H1 (cell line): Measurements from ENCODE around the gene AGBL4. TPM values are rescaled to one million over a fixed set of nuclear protein-coding genes. Genes with fewer than 3 reads are reported as not detected.

Experiments used
- CTCF ChIA-PET: fragments of 300-600 bp; sonication (Branson Sonifier 250); formaldehyde crosslinking; loops from one replicate; lab custom pipeline; 2021; ENCODE audit not compliant: partially characterized antibody; lab: Charles Lee
- POLR2A ChIA-PET: fragments of 300-600 bp; sonication (Branson Sonifier 250); formaldehyde crosslinking; loops from one replicate; lab custom pipeline; 2021; ENCODE audit warnings: inconsistent platforms; ENCODE audit not compliant: partially characterized antibody; lab: Charles Lee
- DNase-seq, 2 experiments: peaks; one replicate each; pipeline versions ENCODE4 v3.0.0 to v3.0.0-alpha.2; 2010 to 2022; ENCODE audit warnings: low spot score in 2 of 2, low read depth in 1 of 2, mixed read lengths in 1 of 2
- FAIRE-seq: peaks from 2 replicates; lab custom pipeline; 2011; peaks lifted over from hg19 to GRCh38; lab: Jason Lieb, UNC
- H2AFZ ChIP-seq: 2 replicates; pipeline ENCODE4 v1.8.1; 2012; ENCODE audit warnings: low read length, inconsistent platforms
- H2AK5ac ChIP-seq: 2 replicates; pipeline ENCODE4 v1.6.1; 2013; ENCODE audit warnings: low read depth, low read length
- H2BK120ac ChIP-seq: replicated peaks from 2 replicates; pipeline ENCODE3; 2013; ENCODE audit warnings: low read depth, low read length, inconsistent platforms
- H2BK12ac ChIP-seq: 2 replicates; pipeline ENCODE4 v1.6.1; 2013; ENCODE audit warnings: low read depth, low read length
- H2BK15ac ChIP-seq: 2 replicates; pipeline ENCODE4 v1.6.1; 2013; ENCODE audit warnings: low read length
- H2BK20ac ChIP-seq: 2 replicates; pipeline ENCODE4 v1.6.1; 2013; ENCODE audit warnings: low read length
- H2BK5ac ChIP-seq: 2 replicates; pipeline ENCODE4 v1.6.1; 2013; ENCODE audit warnings: low read depth, low read length
- H3K14ac ChIP-seq: 2 replicates; pipeline ENCODE4 v1.6.1; 2013; ENCODE audit warnings: inconsistent platforms; ENCODE audit not compliant: insufficient read length
- H3K18ac ChIP-seq: 2 replicates; pipeline ENCODE4 v1.6.1; 2013; ENCODE audit warnings: low read length; ENCODE audit errors: extremely low read depth
- H3K23ac ChIP-seq: 2 replicates; pipeline ENCODE4 v1.6.1; 2013; ENCODE audit warnings: inconsistent platforms; ENCODE audit not compliant: insufficient read length
- H3K23me2 ChIP-seq: 2 replicates; pipeline ENCODE4 v1.6.1; 2013; ENCODE audit warnings: low read depth, low read length
- H3K27ac ChIP-seq: 2 replicates; pipeline ENCODE4 v1.6.1; 2011; ENCODE audit warnings: low read depth, low read length, inconsistent platforms
- H3K27me3 ChIP-seq, 4 experiments: replicated peaks in 1 of 4; 1 replicate in 1 of 4; 2 replicates in 3 of 4; pipeline versions ENCODE4 v1.6.1 to v1.8.1; 2011 to 2013; ENCODE audit warnings: low read length in 3 of 4, mild to moderate bottlenecking in 3 of 4, inconsistent platforms in 2 of 4, mixed read lengths in 2 of 4, moderate library complexity in 1 of 4; ENCODE audit not compliant: control insufficient read depth in 3 of 4, insufficient read depth in 3 of 4; ENCODE audit errors: extremely low read depth in 1 of 4
- H3K36me3 ChIP-seq, 4 experiments: 2 replicates each; pipeline versions ENCODE4 v1.6.1 to v1.8.1; 2011 to 2013; ENCODE audit warnings: mild to moderate bottlenecking in 4 of 4, low read length in 3 of 4, moderate library complexity in 2 of 4, control low read depth in 1 of 4, inconsistent platforms in 1 of 4; ENCODE audit not compliant: insufficient read depth in 4 of 4, control insufficient read depth in 2 of 4
- H3K4ac ChIP-seq: replicated peaks from 2 replicates; pipeline ENCODE3; 2013; ENCODE audit warnings: low read length, low read depth, mixed read lengths, inconsistent platforms; ENCODE audit not compliant: insufficient read length
- H3K4me1 ChIP-seq, 4 experiments: replicated peaks in 1 of 4; 1 replicate in 1 of 4; 2 replicates in 3 of 4; pipeline versions ENCODE4 v1.6.1 to v1.8.1; 2011 to 2013; ENCODE audit warnings: low read length in 3 of 4, inconsistent platforms in 2 of 4, mixed read lengths in 1 of 4; ENCODE audit not compliant: insufficient read depth in 4 of 4, control insufficient read depth in 3 of 4
- H3K4me2 ChIP-seq, 2 experiments: 2 replicates each; pipeline versions ENCODE4 v1.6.1 to v1.8.1; 2011 to 2013; ENCODE audit warnings: low read depth in 2 of 2, low read length in 2 of 2, control low read depth in 1 of 2, inconsistent platforms in 1 of 2, mild to moderate bottlenecking in 1 of 2; ENCODE audit not compliant: insufficient read depth in 1 of 2
- H3K4me3 ChIP-seq, 4 experiments: fragments of 200-600, 300-600 bp in 1 of 4; sonication (generic), shearing (Covaris generic), sonication (Bioruptor Twin) in 1 of 4; 2 replicates each; pipeline versions ENCODE4 v1.5.1 to v1.8.1; 2011 to 2016; ENCODE audit warnings: low read length in 4 of 4, low read depth in 3 of 4, control low read depth in 2 of 4, inconsistent platforms in 2 of 4, mild to moderate bottlenecking in 2 of 4, mixed read lengths in 1 of 4, moderate library complexity in 1 of 4; ENCODE audit not compliant: insufficient read depth in 2 of 4; ENCODE audit errors: extremely low read depth in 1 of 4
- H3K56ac ChIP-seq: replicated peaks from 2 replicates; pipeline ENCODE3; 2013; ENCODE audit warnings: low read depth, mild to moderate bottlenecking, mixed read lengths, low read length, inconsistent platforms; ENCODE audit not compliant: insufficient read length
- H3K79me1 ChIP-seq: 2 replicates; pipeline ENCODE4 v1.6.1; 2013; ENCODE audit warnings: low read depth, low read length, control low read depth
- H3K79me2 ChIP-seq, 2 experiments: 2 replicates each; pipeline versions ENCODE4 v1.6.1 to v1.8.1; 2012 to 2013; ENCODE audit warnings: low read length in 2 of 2, mild to moderate bottlenecking in 2 of 2, inconsistent platforms in 1 of 2; ENCODE audit not compliant: insufficient read depth in 2 of 2, control insufficient read depth in 1 of 2
- H3K9ac ChIP-seq, 4 experiments: replicated peaks in 1 of 4; 1 replicate in 1 of 4; 2 replicates in 3 of 4; pipeline versions ENCODE4 v1.6.1 to v1.8.1; 2011 to 2013; ENCODE audit warnings: low read depth in 3 of 4, low read length in 3 of 4, control low read depth in 2 of 4, mild to moderate bottlenecking in 2 of 4, moderate library complexity in 2 of 4, inconsistent platforms in 1 of 4; ENCODE audit errors: extremely low read depth in 1 of 4
- H3K9me3 ChIP-seq, 2 experiments: 2 replicates each; pipeline versions ENCODE4 v1.6.1 to v1.8.1; 2012 to 2013; ENCODE audit warnings: mild to moderate bottlenecking in 2 of 2, moderate library complexity in 2 of 2, control low read depth in 1 of 2, inconsistent platforms in 1 of 2, low read depth in 1 of 2, low read length in 1 of 2, mixed read lengths in 1 of 2; ENCODE audit not compliant: insufficient read depth in 2 of 2
- H4K20me1 ChIP-seq, 2 experiments: replicated peaks in 1 of 2; 2 replicates each; pipeline versions ENCODE3 to v1.8.1; 2011 to 2013; ENCODE audit warnings: inconsistent platforms in 2 of 2, low read length in 2 of 2, mild to moderate bottlenecking in 1 of 2; ENCODE audit not compliant: insufficient read depth in 2 of 2, control insufficient read depth in 1 of 2
- H4K5ac ChIP-seq: 2 replicates; pipeline ENCODE4 v1.6.1; 2013; ENCODE audit warnings: low read length, low read depth, mixed read lengths, inconsistent platforms; ENCODE audit not compliant: insufficient read length
- H4K8ac ChIP-seq: 2 replicates; pipeline ENCODE4 v1.8.0; 2013; ENCODE audit warnings: mild to moderate bottlenecking, moderate library complexity, low read length, inconsistent platforms; ENCODE audit not compliant: insufficient read depth; ENCODE audit errors: extremely low read depth
- H4K91ac ChIP-seq: replicated peaks from 2 replicates; pipeline ENCODE3; 2013; ENCODE audit warnings: low read length, mixed read lengths, inconsistent platforms; ENCODE audit not compliant: insufficient read length
- CBX5 ChIP-seq: fragments of 300-800, 300-1000 bp; sonication (generic); IDR thresholded peaks from 2 replicates; pipeline ENCODE4 v1.7.1; 2016; ENCODE audit warnings: antibody characterized with exemption, low read length, low read depth
- CHD1 ChIP-seq: IDR thresholded peaks from 2 replicates; pipeline ENCODE4 v1.6.1; 2012; ENCODE audit warnings: low read depth, low read length, improper control_type of control experiment
- CHD2 ChIP-seq: IDR thresholded peaks from 2 replicates; pipeline ENCODE4 v1.6.1; 2012; ENCODE audit warnings: low read length, improper control_type of control experiment
- EP300 ChIP-seq, 2 experiments: IDR thresholded peaks; 1 replicate in 1 of 2; 2 replicates in 1 of 2; pipeline ENCODE4 v1.6.1; 2011 to 2012; ENCODE audit warnings: low read depth in 2 of 2, low read length in 2 of 2, mild to moderate bottlenecking in 2 of 2, borderline replicate concordance in 1 of 2, inconsistent platforms in 1 of 2, moderate library complexity in 1 of 2
- HDAC2 ChIP-seq, 2 experiments: fragments of 300-600 bp in 1 of 2; sonication (generic) in 1 of 2; IDR thresholded peaks; 2 replicates each; pipeline ENCODE4 v1.6.1; 2011 to 2012; ENCODE audit warnings: low read depth in 2 of 2, low read length in 2 of 2, mild to moderate bottlenecking in 2 of 2, moderate library complexity in 2 of 2, borderline replicate concordance in 1 of 2, inconsistent platforms in 1 of 2
- SIRT6 ChIP-seq: IDR thresholded peaks from one replicate; pipeline ENCODE4 v1.7.1; 2012; ENCODE audit warnings: low read length, inconsistent platforms
- WGBS, 2 experiments: shearing (Covaris generic) in 1 of 2; methylation state at CpG; one replicate each; pipeline versions ENCODE4 v1.1.6 to v1.1.7; 2013 to 2015; ENCODE audit warnings: low lambda C conversion rate in 2 of 2, mixed read lengths in 2 of 2, inconsistent platforms in 1 of 2, low coverage in 1 of 2, missing lambda C conversion rate in 1 of 2; ENCODE audit not compliant: insufficient replicate concordance in 2 of 2, insufficient coverage in 1 of 2, insufficient read length in 1 of 2; ENCODE audit errors: extremely low coverage in 1 of 2, missing lambda C conversion rate in 1 of 2; 5-methylcytosine and 5-hydroxymethylcytosine counted together
- polyA plus RNA-seq, 7 experiments: library from polyadenylated mRNA; depleted of rRNA in 3 of 7; stranded (reverse) in 5 of 7; unstranded in 2 of 7; fragments of >200 nt in 5 of 7; fragments of 200-250 nt in 2 of 7; gene quantifications; 1 replicate in 5 of 7; 2 replicates in 1 of 7; 4 replicates in 1 of 7; pipeline versions ENCODE4 v1.2.1 to v1.2.3, GENCODE V29; 2011 to 2013; ENCODE audit warnings: missing spikeins in 2 of 7, mixed read lengths in 2 of 7
- total RNA-seq: library from RNA; stranded (reverse); fragmentation: NEBNext Ultra II Directional; extraction: Animal tissue kit (Norgen Biotek cat#: 25700); gene quantifications from 2 replicates; pipeline ENCODE4 v1.2.1, GENCODE V29; 2021
- TF ChIP-seq, protein P1 (sequence below), 3 experiments: IDR thresholded peaks; 1 replicate in 2 of 3; 2 replicates in 1 of 3; pipeline versions ENCODE4 v1.5.1 to v1.6.1; 2011; ENCODE audit warnings: low read length in 3 of 3, mild to moderate bottlenecking in 3 of 3, inconsistent platforms in 2 of 3, low read depth in 1 of 3, moderate library complexity in 1 of 3; ENCODE audit not compliant: insufficient read depth in 1 of 3; ENCODE audit errors: control extremely low read depth in 1 of 3

Gene AGBL4
- total and polyA plus RNA-seq, 2 of the 8 experiments (the other 6 are each of a cell fraction or from before 2014, with no cell fraction given) = 0.41 to 0.45 TPM

DNA sequence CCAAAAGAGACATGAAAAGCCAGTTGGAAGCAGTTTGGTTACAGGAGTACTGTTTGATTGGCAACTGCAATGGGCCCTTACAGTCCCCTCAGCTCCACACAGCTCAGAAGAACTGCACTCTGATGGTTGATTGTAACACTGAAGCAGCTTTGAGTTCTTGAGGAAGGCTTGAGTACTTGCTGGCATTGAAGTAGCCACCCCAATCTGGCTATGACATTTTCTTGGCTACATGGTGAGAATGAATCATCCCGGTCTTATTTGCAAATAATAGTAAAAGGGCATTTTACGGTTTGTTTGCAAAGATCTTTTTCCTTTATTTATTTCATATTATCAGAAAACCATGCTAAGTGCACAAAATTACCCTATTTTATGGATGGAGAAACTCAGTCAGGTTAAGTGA is 1087.3 kb downstream of the AGBL4 start:
- WGBS, 2 experiments = 82% methylated on average over 2 of the region's 2 CpGs; no CpG with 5 or more reads in 1 of the 2 experiments
- no peaks in the 10 kb centered on the region for H3K27me3 ChIP-seq
- no peak overlapping the region for H2BK20ac ChIP-seq
- H3K9ac ChIP-seq = no peak overlapping the region
- H3K18ac ChIP-seq = no peak overlapping the region
- H3K23ac ChIP-seq = no peak overlapping the region
- H3K4me1 ChIP-seq = no peaks in the 10 kb centered on the region
- no peak overlapping the region for H3K4me3 ChIP-seq
- H4K8ac ChIP-seq = no peak overlapping the region
- H4K5ac ChIP-seq = no peak overlapping the region
- H2AK5ac ChIP-seq = no peak overlapping the region
- H3K79me1 ChIP-seq = no peaks in the 10 kb centered on the region
- H3K56ac ChIP-seq = no peak overlapping the region
- no peak overlapping the region for H3K27ac ChIP-seq
- TF ChIP-seq CHD2 (no peak), EP300 (IDR thresholded peaks at IDR 0.05; ENCODE audit: borderline replicate concordance in 1 of 2, low read depth in 2 of 2, low read length in 2 of 2) (no peak), SIRT6 (no peak), CHD1 (no peak), CBX5 (no peak), HDAC2 (IDR thresholded peaks at IDR 0.05; ENCODE audit: borderline replicate concordance in 1 of 2, low read depth in 2 of 2, low read length in 2 of 2) (no peak)
- TF ChIP-seq, protein P1, sequence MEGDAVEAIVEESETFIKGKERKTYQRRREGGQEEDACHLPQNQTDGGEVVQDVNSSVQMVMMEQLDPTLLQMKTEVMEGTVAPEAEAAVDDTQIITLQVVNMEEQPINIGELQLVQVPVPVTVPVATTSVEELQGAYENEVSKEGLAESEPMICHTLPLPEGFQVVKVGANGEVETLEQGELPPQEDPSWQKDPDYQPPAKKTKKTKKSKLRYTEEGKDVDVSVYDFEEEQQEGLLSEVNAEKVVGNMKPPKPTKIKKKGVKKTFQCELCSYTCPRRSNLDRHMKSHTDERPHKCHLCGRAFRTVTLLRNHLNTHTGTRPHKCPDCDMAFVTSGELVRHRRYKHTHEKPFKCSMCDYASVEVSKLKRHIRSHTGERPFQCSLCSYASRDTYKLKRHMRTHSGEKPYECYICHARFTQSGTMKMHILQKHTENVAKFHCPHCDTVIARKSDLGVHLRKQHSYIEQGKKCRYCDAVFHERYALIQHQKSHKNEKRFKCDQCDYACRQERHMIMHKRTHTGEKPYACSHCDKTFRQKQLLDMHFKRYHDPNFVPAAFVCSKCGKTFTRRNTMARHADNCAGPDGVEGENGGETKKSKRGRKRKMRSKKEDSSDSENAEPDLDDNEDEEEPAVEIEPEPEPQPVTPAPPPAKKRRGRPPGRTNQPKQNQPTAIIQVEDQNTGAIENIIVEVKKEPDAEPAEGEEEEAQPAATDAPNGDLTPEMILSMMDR (IDR thresholded peaks at IDR 0.05; ENCODE audit: control extremely low read depth in 1 of 3, insufficient read depth in 1 of 3, low read depth in 1 of 3, low read length in 3 of 3) = no peak
- no peak overlapping the region for H2AFZ ChIP-seq
- H3K36me3 ChIP-seq = no peaks in the 10 kb centered on the region
- no peaks in the 10 kb centered on the region for H3K23me2 ChIP-seq
- no peak overlapping the region for H2BK5ac ChIP-seq
- CTCF ChIA-PET = interaction anchor here (0.6 kb wide), 1 partner anchor 1120 kb away, joined by 3 read pairs; no protein-coding TSS in a partner anchor
- no peak overlapping the region for H2BK15ac ChIP-seq
- H4K20me1 ChIP-seq = no peaks in the 10 kb centered on the region
- no peak overlapping the region for H3K4ac ChIP-seq
- no peak overlapping the region for H2BK120ac ChIP-seq
- no peak overlapping the region for H4K91ac ChIP-seq
- POLR2A ChIA-PET = no interaction called here
- no peak overlapping the region for H3K4me2 ChIP-seq
- no peaks in the 10 kb centered on the region for H3K79me2 ChIP-seq
- H3K14ac ChIP-seq = no peak overlapping the region
- DNase-seq = no peak
- no peak for FAIRE-seq
- peaks cover 54 to 83% of the 10 kb centered on the region in 2 experiments for H3K9me3 ChIP-seq
- no peak overlapping the region for H2BK12ac ChIP-seq
